ENCODE results near the gene DCXR.

DCXR gene

DNA sequence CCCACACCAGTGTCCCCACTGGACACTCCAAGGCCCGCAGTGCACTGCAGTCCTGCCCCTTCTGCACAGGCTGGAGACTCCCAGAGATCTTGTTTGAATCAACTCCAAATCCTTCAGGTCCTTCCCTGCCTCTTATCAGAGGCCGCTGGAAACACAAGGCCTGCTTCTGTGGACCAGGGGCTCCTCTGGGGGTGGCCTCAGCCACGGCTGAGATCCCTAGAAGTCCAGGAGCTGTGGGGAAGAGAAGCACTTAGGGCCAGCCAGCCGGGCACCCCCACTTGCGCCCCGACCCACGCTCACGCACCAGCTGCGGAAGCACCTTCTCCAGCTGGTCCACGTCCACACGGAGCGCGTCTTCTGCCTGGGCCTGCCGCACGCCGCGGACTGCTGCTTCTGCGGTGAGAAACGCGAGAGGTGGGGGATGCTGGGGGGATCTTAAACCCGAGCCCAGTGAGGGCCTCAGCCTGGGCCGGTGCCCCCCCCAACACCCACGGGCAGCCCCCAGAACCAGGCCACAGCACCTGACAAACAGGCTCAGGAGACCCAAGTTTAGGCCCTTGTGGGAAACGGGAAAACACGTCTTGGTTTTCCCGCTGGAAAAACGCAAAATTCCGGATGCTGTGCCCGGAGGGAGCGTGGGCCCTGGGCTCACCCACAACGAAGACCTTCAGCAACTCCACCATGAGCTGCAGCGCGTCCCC is 18.4 kb downstream of the DCXR start:
- 97% methylated on average over 28 to 32 of the region's 33 CpGs for WGBS, 2 experiments (ENCODE audit: insufficient coverage in 2 of 2)

DNA sequence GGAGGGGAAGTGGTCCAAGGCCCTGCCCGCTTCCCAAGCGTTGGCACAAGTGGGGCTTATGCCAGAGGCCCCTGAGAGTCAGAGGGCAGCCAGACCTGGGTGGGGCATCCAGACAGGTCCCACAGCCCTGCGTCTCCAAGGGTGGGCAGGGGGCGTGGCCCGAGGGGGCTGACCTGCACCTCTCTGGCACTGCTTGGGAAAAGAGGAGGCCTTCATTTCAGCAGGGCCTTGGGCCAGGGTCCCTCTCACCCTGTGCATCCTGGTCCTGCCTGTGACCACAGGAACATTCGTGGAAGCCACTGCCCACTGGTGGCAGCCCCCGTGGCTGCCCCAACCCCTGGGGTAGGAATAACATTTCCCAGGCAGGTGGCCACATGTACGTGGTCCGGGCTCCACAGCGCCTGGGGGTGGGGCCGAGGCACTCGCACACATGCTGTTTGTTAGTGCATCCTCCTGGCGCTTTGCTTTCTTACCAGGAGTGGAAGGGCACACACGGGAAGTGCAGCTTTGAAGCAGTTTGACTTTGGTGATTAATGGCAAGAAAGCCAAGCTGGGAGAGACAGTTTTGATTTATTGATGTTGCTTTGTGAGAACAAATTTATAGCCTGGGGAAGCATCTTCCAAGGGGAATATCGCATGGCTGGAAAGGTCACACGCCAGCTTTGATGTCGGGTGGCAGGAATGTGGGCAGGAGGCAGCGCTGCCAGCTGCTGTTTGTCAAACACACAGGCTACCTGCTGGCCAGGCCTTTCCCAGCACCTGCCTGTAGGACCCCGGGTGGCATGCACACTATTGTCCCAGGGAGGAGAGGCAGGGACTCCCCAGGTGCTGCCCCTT is 19.1 kb downstream of the DCXR start:
- H3K4me3 ChIP-seq (ENCODE audit: extremely low read depth, insufficient read depth, low read length, poor library complexity, severe bottlenecking): no peak overlapping the region
- H3K36me3 ChIP-seq (ENCODE audit: control insufficient read depth, insufficient read depth, low read length): peaks cover 9% of the 10 kb centered on the region
- no peak overlapping the region for H3K27ac ChIP-seq (ENCODE audit: low read depth, low read length, severe bottlenecking)
- H3K9me3 ChIP-seq (ENCODE audit: control insufficient read depth, low read length): no peaks in the 10 kb centered on the region
- WGBS, 2 experiments (ENCODE audit: insufficient coverage in 2 of 2): 91 to 95% methylated on average over 18 to 19 of the region's 19 CpGs
- peaks cover 5% of the 10 kb centered on the region for H3K4me1 ChIP-seq (ENCODE audit: control insufficient read depth, insufficient read depth, low read length, poor library complexity, severe bottlenecking)

More for the DNA sequence above, 18.4 kb downstream of the DCXR start:
- H3K4me3 ChIP-seq (ENCODE audit: extremely low read depth, insufficient read depth, low read length, poor library complexity, severe bottlenecking): no peak overlapping the region
- H3K36me3 ChIP-seq (ENCODE audit: control insufficient read depth, insufficient read depth, low read length): peaks cover 9% of the 10 kb centered on the region
- no peaks in the 10 kb centered on the region for H3K9me3 ChIP-seq (ENCODE audit: control insufficient read depth, low read length)
- H3K4me1 ChIP-seq (ENCODE audit: control insufficient read depth, insufficient read depth, low read length, poor library complexity, severe bottlenecking): peaks cover 5% of the 10 kb centered on the region
- H3K27ac ChIP-seq (ENCODE audit: low read depth, low read length, severe bottlenecking): no peak overlapping the region

DNA sequence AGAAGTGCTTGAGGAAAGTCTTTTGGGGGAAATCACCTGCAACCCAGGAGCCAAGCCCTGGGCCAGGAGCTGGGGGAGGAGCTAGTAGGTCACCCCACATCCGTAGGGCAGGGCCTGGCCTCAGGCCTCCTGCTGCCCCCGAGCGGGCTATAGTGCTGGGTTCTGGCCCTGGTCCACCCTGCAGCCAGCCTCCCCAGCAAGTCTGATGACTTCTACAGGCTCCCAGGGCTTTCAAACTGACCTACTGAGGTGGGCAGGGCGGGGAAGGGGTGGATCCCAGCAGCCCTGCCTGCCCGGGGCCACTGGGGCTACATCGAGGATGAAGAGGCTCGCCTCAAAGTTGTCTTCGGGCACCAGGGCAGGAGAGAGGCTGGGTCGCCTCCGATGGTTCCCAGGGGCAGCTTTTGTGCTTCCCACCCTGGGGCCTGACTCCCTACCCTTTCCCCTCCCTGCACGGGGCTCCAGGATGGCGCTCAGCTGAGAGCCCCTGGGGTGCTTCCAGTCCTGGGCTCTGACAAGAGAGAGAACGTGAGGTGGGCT is 19.8 kb downstream of the DCXR start:
- Histone ChIP-seq H3K9me3 (ENCODE audit: control insufficient read depth, low read length) (no peaks in the 10 kb centered on the region), H3K27ac (ENCODE audit: low read depth, low read length, severe bottlenecking) (no peak overlapping the region), H3K36me3 (ENCODE audit: control insufficient read depth, insufficient read depth, low read length) (peaks cover 9% of the 10 kb centered on the region), H3K4me3 (ENCODE audit: extremely low read depth, insufficient read depth, low read length, poor library complexity, severe bottlenecking) (no peak overlapping the region), H3K4me1 (ENCODE audit: control insufficient read depth, insufficient read depth, low read length, poor library complexity, severe bottlenecking) (peaks cover 12% of the 10 kb centered on the region)
- WGBS, 2 experiments (ENCODE audit: insufficient coverage in 2 of 2): 88 to 91% methylated on average over 8 to 9 of the region's 13 CpGs

DNA sequence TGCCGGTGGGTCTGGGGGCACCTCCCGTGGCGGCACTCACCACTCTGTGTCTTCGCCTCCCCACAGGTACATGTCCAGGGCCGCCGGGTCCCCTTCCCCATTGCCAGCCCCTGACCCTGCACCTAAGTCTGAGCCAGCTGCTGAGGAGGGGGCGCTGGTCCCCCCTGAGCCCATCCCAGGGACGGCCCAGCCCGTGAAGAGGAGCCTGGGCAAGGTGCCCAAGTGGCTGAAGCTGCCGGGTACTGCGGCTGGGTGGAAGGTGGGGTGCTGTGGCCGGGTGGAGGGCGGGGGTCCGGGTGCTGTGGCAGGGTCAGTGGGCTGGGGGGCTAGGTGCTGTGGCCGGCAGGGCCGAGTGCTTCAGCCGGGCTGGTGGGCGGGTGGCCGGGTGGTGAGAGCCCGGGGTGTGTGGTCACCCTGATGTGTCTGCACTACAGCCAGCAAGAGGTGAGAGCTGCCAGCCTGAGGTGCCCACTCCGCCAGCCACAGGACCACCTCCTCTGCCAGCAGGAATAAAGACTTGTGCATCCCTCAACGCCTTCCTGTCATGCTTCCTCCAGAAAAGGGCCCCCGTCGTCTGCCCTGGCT is 20.5 kb downstream of the DCXR start:
- Histone ChIP-seq H3K27ac (ENCODE audit: low read depth, low read length, severe bottlenecking) (no peak overlapping the region), H3K9me3 (ENCODE audit: control insufficient read depth, low read length) (no peaks in the 10 kb centered on the region), H3K4me3 (ENCODE audit: extremely low read depth, insufficient read depth, low read length, poor library complexity, severe bottlenecking) (no peak overlapping the region), H3K4me1 (ENCODE audit: control insufficient read depth, insufficient read depth, low read length, poor library complexity, severe bottlenecking) (peaks cover 19% of the 10 kb centered on the region), H3K36me3 (ENCODE audit: control insufficient read depth, insufficient read depth, low read length) (peaks cover 10% of the 10 kb centered on the region)
- 96% methylated on average over 21 to 23 of the region's 24 CpGs for WGBS, 2 experiments (ENCODE audit: insufficient coverage in 2 of 2)

DNA sequence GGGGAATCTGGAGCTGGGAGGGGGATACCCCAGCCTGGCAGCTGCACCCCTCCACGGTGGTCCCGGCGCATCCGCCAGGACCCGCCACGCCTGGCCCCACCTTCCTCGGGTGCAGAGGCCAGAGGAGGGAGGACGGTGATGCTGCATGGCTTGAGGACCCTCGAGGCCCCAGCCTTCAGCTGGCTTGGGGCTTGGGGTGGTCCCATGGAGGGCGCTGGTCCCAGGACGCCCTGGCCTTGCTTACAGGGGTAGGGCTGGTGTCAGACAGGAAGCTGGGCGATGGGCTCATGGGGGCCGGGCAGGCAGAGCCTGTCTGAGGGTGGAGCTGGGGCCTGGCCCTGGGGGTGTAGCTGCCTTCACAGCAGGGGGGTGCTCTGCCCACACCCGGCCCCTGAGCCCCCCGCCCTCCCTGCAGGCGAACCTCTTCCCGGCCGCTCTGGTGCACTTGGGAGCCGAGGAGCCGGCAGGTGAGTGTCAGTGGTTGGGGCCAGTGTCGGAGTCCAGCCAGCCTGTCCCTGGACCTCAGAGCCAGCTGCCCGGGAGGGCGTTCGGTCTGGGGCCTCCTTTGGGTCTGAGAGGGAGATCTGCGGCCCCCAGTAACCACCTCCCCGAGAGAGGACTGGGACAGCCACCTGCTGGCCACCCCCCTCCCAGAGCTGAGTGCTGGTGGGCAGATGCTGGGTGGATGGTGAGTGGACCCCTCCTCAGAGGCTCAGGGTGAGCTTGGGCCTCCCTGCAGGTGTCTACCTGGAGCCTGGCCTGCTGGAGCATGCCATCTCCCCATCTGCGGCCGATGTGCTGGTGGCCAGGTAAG is 21.2 kb downstream of the DCXR start:
- WGBS, 2 experiments (ENCODE audit: insufficient coverage in 2 of 2): 91 to 92% methylated on average over 12 to 25 of the region's 28 CpGs
- H3K4me1 ChIP-seq (ENCODE audit: control insufficient read depth, insufficient read depth, low read length, poor library complexity, severe bottlenecking): peaks cover 19% of the 10 kb centered on the region
- no peaks in the 10 kb centered on the region for H3K9me3 ChIP-seq (ENCODE audit: control insufficient read depth, low read length)
- no peak overlapping the region for H3K27ac ChIP-seq (ENCODE audit: low read depth, low read length, severe bottlenecking)
- H3K4me3 ChIP-seq (ENCODE audit: extremely low read depth, insufficient read depth, low read length, poor library complexity, severe bottlenecking): no peak overlapping the region
- H3K36me3 ChIP-seq (ENCODE audit: control insufficient read depth, insufficient read depth, low read length): peaks cover 12% of the 10 kb centered on the region

DNA sequence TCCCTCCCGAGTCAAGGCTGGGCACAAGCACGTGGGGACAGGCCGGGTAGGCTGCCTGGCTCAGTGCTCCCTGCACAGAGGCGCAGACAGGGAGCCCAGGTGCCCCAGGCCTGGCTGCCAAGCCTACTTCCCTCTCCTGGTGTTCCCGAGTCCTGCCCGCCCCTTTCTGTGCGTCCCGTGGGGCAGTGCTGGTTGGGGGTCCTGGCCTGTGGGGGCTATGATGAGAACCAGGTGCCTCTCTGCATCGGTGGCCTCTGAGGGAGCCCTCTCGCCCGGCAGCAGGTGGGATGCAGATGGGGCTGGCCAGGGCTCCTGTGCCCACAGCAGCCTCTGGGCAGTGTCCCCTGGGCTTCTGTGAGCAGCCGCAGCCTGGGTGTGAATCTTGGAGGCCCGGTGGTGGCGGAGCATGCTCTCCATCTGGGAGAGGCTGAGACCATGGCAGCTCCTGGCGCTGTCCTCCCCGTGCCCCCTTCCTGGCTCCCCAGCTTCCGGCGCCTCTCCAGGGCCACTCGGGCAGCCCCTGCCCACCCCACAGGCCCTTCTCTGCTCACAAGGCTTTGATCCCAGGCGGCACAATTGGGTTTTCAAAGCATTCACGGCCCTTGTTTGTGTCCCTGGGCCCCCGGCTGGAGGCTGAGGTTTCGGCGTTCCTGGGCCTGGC is 22.1 kb downstream of the DCXR start:
- H3K9me3 ChIP-seq (ENCODE audit: control insufficient read depth, low read length): no peaks in the 10 kb centered on the region
- WGBS, 2 experiments (ENCODE audit: insufficient coverage in 2 of 2): 81 to 86% methylated on average over 17 to 23 of the region's 24 CpGs
- H3K27ac ChIP-seq (ENCODE audit: low read depth, low read length, severe bottlenecking): no peak overlapping the region
- no peak overlapping the region for H3K4me3 ChIP-seq (ENCODE audit: extremely low read depth, insufficient read depth, low read length, poor library complexity, severe bottlenecking)
- H3K4me1 ChIP-seq (ENCODE audit: control insufficient read depth, insufficient read depth, low read length, poor library complexity, severe bottlenecking): peaks cover 19% of the 10 kb centered on the region
- peaks cover 12% of the 10 kb centered on the region for H3K36me3 ChIP-seq (ENCODE audit: control insufficient read depth, insufficient read depth, low read length)

DNA sequence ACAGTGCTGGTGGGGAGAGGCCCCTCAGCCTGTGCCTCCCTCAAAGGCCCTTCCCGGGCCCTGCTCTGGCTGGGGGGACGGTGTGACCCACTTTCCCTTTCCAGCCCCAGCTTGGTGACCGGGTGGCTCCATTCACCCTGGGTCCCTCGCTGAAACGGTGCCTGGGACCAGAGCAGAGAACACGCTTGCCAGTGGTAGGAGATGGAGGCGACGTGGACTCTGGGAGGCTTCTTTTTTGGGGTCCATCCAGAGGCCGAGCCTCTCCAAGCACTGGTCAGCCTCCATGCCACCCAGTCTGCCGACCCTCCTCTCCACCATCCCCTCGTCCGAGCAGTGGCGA is 22.6 kb downstream of the DCXR start:
- peaks cover 12% of the 10 kb centered on the region for H3K36me3 ChIP-seq (ENCODE audit: control insufficient read depth, insufficient read depth, low read length)
- H3K27ac ChIP-seq (ENCODE audit: low read depth, low read length, severe bottlenecking): no peak overlapping the region
- peaks cover 19% of the 10 kb centered on the region for H3K4me1 ChIP-seq (ENCODE audit: control insufficient read depth, insufficient read depth, low read length, poor library complexity, severe bottlenecking)
- WGBS, 2 experiments (ENCODE audit: insufficient coverage in 2 of 2): 81 to 91% methylated on average over 6 to 13 of the region's 13 CpGs
- no peaks in the 10 kb centered on the region for H3K9me3 ChIP-seq (ENCODE audit: control insufficient read depth, low read length)
- H3K4me3 ChIP-seq (ENCODE audit: extremely low read depth, insufficient read depth, low read length, poor library complexity, severe bottlenecking): no peak overlapping the region

DNA sequence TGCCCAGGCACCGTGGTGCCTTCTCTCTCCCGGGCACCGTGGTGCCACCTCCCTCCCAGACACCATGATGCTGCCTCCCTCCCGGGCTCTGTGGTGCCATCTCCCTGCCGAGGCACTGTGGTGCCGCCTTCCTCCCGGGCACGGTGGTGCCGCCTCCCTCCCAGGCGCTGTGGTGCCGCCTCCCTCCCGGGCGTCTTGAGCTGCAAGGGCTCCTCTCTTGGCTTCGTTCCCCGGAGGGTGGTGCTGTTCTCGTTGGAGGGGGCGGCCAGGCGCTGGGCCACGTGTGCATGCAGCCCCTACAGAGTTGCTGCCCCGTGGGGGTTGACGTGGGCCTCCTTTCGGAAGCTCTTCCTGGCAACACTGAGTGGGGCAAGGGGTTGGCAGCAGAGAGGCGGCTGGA is 23.1 kb downstream of the DCXR start:
- WGBS, 2 experiments (ENCODE audit: insufficient coverage in 2 of 2): 93 to 94% methylated on average over 22 of the region's 23 CpGs
- Histone ChIP-seq H3K27ac (ENCODE audit: low read depth, low read length, severe bottlenecking) (no peak overlapping the region), H3K9me3 (ENCODE audit: control insufficient read depth, low read length) (no peaks in the 10 kb centered on the region), H3K36me3 (ENCODE audit: control insufficient read depth, insufficient read depth, low read length) (peaks cover 12% of the 10 kb centered on the region), H3K4me3 (ENCODE audit: extremely low read depth, insufficient read depth, low read length, poor library complexity, severe bottlenecking) (no peak overlapping the region), H3K4me1 (ENCODE audit: control insufficient read depth, insufficient read depth, low read length, poor library complexity, severe bottlenecking) (peaks cover 19% of the 10 kb centered on the region)

DNA sequence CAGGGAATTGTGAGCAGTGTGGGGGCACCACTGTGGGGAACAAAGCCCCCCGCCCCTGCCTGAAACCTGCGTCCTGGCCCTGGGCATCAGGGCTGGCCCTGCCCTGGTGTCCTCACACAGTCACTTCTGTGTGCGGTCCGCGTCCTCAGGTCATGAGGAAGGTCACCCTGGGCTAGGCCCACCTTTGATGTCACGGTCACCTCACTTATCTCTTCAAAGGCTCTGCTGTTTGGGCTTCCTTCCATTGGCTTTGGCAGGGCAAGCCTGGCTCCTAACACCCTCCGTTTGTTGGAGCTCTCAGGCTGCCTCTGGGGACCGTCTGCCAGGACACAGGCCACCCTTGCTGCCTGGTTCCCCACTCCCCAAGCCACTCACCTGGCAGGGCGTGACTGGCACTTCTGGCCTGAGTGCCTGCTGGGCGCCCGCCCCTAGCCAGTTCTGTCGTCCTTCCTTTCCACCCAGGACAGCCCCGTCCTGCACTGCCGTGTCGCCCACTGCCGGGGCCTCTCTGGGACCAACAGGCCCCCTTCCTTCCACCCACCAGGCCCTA is 23.6 kb downstream of the DCXR start:
- Histone ChIP-seq H3K36me3 (ENCODE audit: control insufficient read depth, insufficient read depth, low read length) (peaks cover 12% of the 10 kb centered on the region), H3K4me3 (ENCODE audit: extremely low read depth, insufficient read depth, low read length, poor library complexity, severe bottlenecking) (no peak overlapping the region), H3K9me3 (ENCODE audit: control insufficient read depth, low read length) (no peaks in the 10 kb centered on the region), H3K27ac (ENCODE audit: low read depth, low read length, severe bottlenecking) (peak overlapping the region; percentile 23), H3K4me1 (ENCODE audit: control insufficient read depth, insufficient read depth, low read length, poor library complexity, severe bottlenecking) (peaks cover 19% of the 10 kb centered on the region)
- WGBS, 2 experiments (ENCODE audit: insufficient coverage in 2 of 2): 95 to 96% methylated on average over 15 to 16 of the region's 16 CpGs
